HFFc6 (cell line): ENCODE results near the gene ATP8A1. TPM values are rescaled to one million over a fixed set of nuclear protein-coding genes. Genes with fewer than 3 reads are reported as not detected.
"Not testable (repeated sequence)": the region's sequence is repeated elsewhere in the genome, so short reads cannot be mapped to it uniquely, and the experiment has no call there.

Experiments used
- DNase-seq: peaks from one replicate; pipeline ENCODE4 v3.0.0-alpha.2; 2018
- H3K27ac Mint-ChIP-seq: 2 replicates; pipeline ENCODE4 v1.8.0; 2020; ENCODE audit warnings: mild to moderate bottlenecking, mixed read lengths
- H3K27me3 Mint-ChIP-seq: 2 replicates; pipeline ENCODE4 v1.8.0; 2021; ENCODE audit warnings: mild to moderate bottlenecking, moderate library complexity, mixed read lengths; ENCODE audit not compliant: insufficient read depth
- H3K36me3 Mint-ChIP-seq: 2 replicates; pipeline ENCODE4 v1.8.0; 2021; ENCODE audit warnings: low read depth, mixed read lengths
- H3K4me1 Mint-ChIP-seq: 2 replicates; pipeline ENCODE4 v1.8.0; 2020; ENCODE audit warnings: low read depth, mixed read lengths
- H3K4me3 Mint-ChIP-seq: 2 replicates; pipeline ENCODE4 v1.8.0; 2020; ENCODE audit warnings: mild to moderate bottlenecking, moderate library complexity, mixed read lengths
- H3K9me3 Mint-ChIP-seq: 2 replicates; pipeline ENCODE4 v1.8.0; 2020; ENCODE audit warnings: mild to moderate bottlenecking, mixed read lengths
- CTCF ChIP-seq: fragments of 200-600 bp; sonication (generic); IDR thresholded peaks from 2 replicates; pipeline ENCODE4 v1.5.0; 2021; ENCODE audit warnings: antibody characterized with exemption, mild to moderate bottlenecking
- total RNA-seq, 6 experiments: library from RNA; stranded (reverse); fragmentation: NEBNext Ultra II Directional; extraction: Animal tissue kit (Norgen Biotek cat#: 25700); gene quantifications; 2 replicates in 1 of 6; 3 replicates in 5 of 6; pipeline ENCODE4 v1.2.3, GENCODE V29; 2021

Gene ATP8A1
- total RNA-seq, 6 experiments from 2014 or later, result 0.03 to 0.28 (median 0.11) TPM

- Mint-ChIP-seq H3K4me3 (no peak overlapping the region), H3K9me3 (peaks cover 28% of the 10 kb centered on the region), H3K27ac (no peak overlapping the region), H3K36me3 (no peaks in the 10 kb centered on the region), H3K27me3 (no peaks in the 10 kb centered on the region), H3K4me1 (no peaks in the 10 kb centered on the region)
- no peak for DNase-seq
- TF ChIP-seq CTCF, result no peak
These were observed 182.5 kb downstream of the ATP8A1 start for GRCh38 chr4:42474406-42474805.

GRCh38 chr4:42473071-42473684 is 183.7 kb downstream of the ATP8A1 start:
- TF ChIP-seq CTCF, result no peak
- Mint-ChIP-seq H3K27ac (no peak overlapping the region), H3K9me3 (peaks cover 25% of the 10 kb centered on the region), H3K36me3 (no peaks in the 10 kb centered on the region), H3K4me1 (no peaks in the 10 kb centered on the region), H3K4me3 (no peak overlapping the region), H3K27me3 (no peaks in the 10 kb centered on the region; the same call in 1 of the 2 replicates)
- DNase-seq, result no peak

GRCh38 chr4:42471896-42472295 is 185.0 kb downstream of the ATP8A1 start:
- no peak overlapping the region for H3K27ac Mint-ChIP-seq
- no peak for DNase-seq
- no peak overlapping the region for H3K4me3 Mint-ChIP-seq
- no peaks in the 10 kb centered on the region for H3K4me1 Mint-ChIP-seq
- no peaks in the 10 kb centered on the region; the same call in 1 of the 2 replicates for H3K27me3 Mint-ChIP-seq
- H3K36me3 Mint-ChIP-seq, result no peaks in the 10 kb centered on the region
- TF ChIP-seq CTCF, result no peak
- H3K9me3 Mint-ChIP-seq, result peaks cover 25% of the 10 kb centered on the region

GRCh38 chr4:42470023-42470422 is 186.9 kb downstream of the ATP8A1 start:
- no peaks in the 10 kb centered on the region for H3K4me1 Mint-ChIP-seq
- H3K36me3 Mint-ChIP-seq, result no peaks in the 10 kb centered on the region
- H3K4me3 Mint-ChIP-seq, result no peak overlapping the region
- TF ChIP-seq CTCF, result no peak
- DNase-seq, result no peak
- H3K9me3 Mint-ChIP-seq, result peaks cover 22% of the 10 kb centered on the region
- H3K27ac Mint-ChIP-seq, result no peak overlapping the region
- no peaks in the 10 kb centered on the region; the same call in 1 of the 2 replicates for H3K27me3 Mint-ChIP-seq

DNA sequence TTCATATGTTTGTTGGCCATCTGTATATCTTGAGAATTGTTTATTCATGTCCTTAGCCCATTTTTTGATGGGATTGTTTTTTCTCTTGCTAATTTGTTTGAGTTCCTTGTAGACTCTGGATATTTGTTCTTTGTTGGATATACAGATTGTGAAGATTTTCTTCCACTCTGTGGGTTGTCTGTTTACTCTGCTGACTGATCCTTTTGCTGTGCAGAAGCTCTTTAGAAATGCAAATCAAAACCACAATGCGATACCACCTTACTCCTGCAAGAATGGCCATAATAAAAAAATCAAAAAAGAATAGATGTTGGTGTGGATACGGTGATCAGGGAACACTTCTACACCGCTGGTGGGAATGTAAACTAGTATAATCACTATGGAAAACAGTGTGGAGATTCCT is 189.1 kb downstream of the ATP8A1 start:
- not testable (repeated sequence) for H3K4me3 Mint-ChIP-seq, H3K36me3 Mint-ChIP-seq, H3K4me1 Mint-ChIP-seq, H3K27ac Mint-ChIP-seq, DNase-seq, H3K27me3 Mint-ChIP-seq, H3K9me3 Mint-ChIP-seq

GRCh38 chr4:42466273-42466844 is 190.5 kb downstream of the ATP8A1 start:
- Mint-ChIP-seq H3K4me1 (no peaks in the 10 kb centered on the region), H3K27ac (no peak overlapping the region), H3K36me3 (no peaks in the 10 kb centered on the region), H3K9me3 (peaks cover 7% of the 10 kb centered on the region; the same call in 1 of the 2 replicates), H3K27me3 (no peaks in the 10 kb centered on the region; the same call in 1 of the 2 replicates), H3K4me3 (no peak overlapping the region)
- no peak for TF ChIP-seq CTCF
- DNase-seq, result no peak
